Bronchial epithelial cell (primary cell): Measurements from ENCODE around the gene CCDC126. TPM values are rescaled to one million over a fixed set of nuclear protein-coding genes. Genes with fewer than 3 reads are reported as not detected.

ENCODE experiments used
- DNase-seq: peaks from one replicate; pipeline ENCODE4 v3.0.0-alpha.2; 2010; ENCODE audit warnings: low read depth
- FAIRE-seq: peaks from 2 replicates; lab custom pipeline; 2011; peaks lifted over from hg19 to GRCh38; lab: Jason Lieb, UNC
- H3K27me3 ChIP-seq: 2 replicates; pipeline ENCODE4 v1.5.1; 2011; ENCODE audit warnings: low read length; ENCODE audit not compliant: control insufficient read depth, insufficient read depth
- H3K36me3 ChIP-seq: 2 replicates; pipeline ENCODE4 v1.5.1; 2011; ENCODE audit warnings: low read length; ENCODE audit not compliant: control insufficient read depth, insufficient read depth
- H3K4me3 ChIP-seq: 2 replicates; pipeline ENCODE4 v1.5.1; 2011; ENCODE audit warnings: mild to moderate bottlenecking, low read depth, low read length, control low read depth
- CTCF ChIP-seq: IDR thresholded peaks from 2 replicates; pipeline ENCODE4 v1.5.1; 2011; ENCODE audit warnings: mild to moderate bottlenecking, moderate library complexity, low read length, control low read depth, inconsistent platforms; ENCODE audit not compliant: insufficient read depth, severe bottlenecking
- total RNA-seq: library from RNA; depleted of rRNA; stranded (reverse); fragments of >200 nt; gene quantifications from 2 replicates; pipeline ENCODE4 v1.2.1, GENCODE V29; 2014

The CCDC126 gene
- total RNA-seq, 1 donor from 2014 or later, result 11.1 TPM

GRCh38 chr7:23661385-23661784 is 64.2 kb downstream of the CCDC126 start:
- no peak for FAIRE-seq
- DNase-seq, result no peak
- TF ChIP-seq CTCF, result no peak
- Histone ChIP-seq H3K36me3 (no peaks in the 10 kb centered on the region), H3K27me3 (no peaks in the 10 kb centered on the region), H3K4me3 (no peak overlapping the region)

- no peaks in the 10 kb centered on the region for H3K36me3 ChIP-seq
- FAIRE-seq, result no peak
- no peaks in the 10 kb centered on the region for H3K27me3 ChIP-seq
- no peak for DNase-seq
- no peak overlapping the region for H3K4me3 ChIP-seq
- TF ChIP-seq CTCF, result no peak
Measured at GRCh38 chr7:23662124-23662983, 65.2 kb downstream of the CCDC126 start.

GRCh38 chr7:23662984-23663313 is 65.8 kb downstream of the CCDC126 start:
- no peak for DNase-seq
- no peak for FAIRE-seq
- TF ChIP-seq CTCF, result no peak
- no peaks in the 10 kb centered on the region for H3K36me3 ChIP-seq
- H3K4me3 ChIP-seq, result no peak overlapping the region
- H3K27me3 ChIP-seq, result no peaks in the 10 kb centered on the region

GRCh38 chr7:23664122-23664521 is 66.9 kb downstream of the CCDC126 start:
- H3K4me3 ChIP-seq, result no peak overlapping the region
- no peaks in the 10 kb centered on the region for H3K27me3 ChIP-seq
- TF ChIP-seq CTCF, result no peak
- no peaks in the 10 kb centered on the region for H3K36me3 ChIP-seq
- FAIRE-seq (no peak), DNase-seq (no peak)

- TF ChIP-seq CTCF, result no peak
- no peak overlapping the region for H3K4me3 ChIP-seq
- H3K36me3 ChIP-seq, result no peaks in the 10 kb centered on the region
- DNase-seq (no peak), FAIRE-seq (no peak)
- H3K27me3 ChIP-seq, result no peaks in the 10 kb centered on the region
Measured at GRCh38 chr7:23672033-23672432, 74.9 kb downstream of the CCDC126 start.
